Measurements from ENCODE around the gene ACACA. TPM values are rescaled to one million over a fixed set of nuclear protein-coding genes. Genes with fewer than 3 reads are reported as not detected.

The ACACA gene
- total and polyA plus RNA-seq, 2 donors (not counting 1 experiment from before 2014, with no cell fraction given) = 4.8 to 26.2 TPM

- no peaks in the 10 kb centered on the region for H3K79me2 ChIP-seq (ENCODE audit: control insufficient read depth, insufficient read depth, low read length)
- CTCF ChIA-PET = interaction anchor here (0.7 to 1.8 kb wide), 2 partner anchors 9 to 331 kb away, joined by 5 to 10 read pairs; no protein-coding TSS in a partner anchor
- H3K9me3 Mint-ChIP-seq (ENCODE audit: insufficient read depth) = no peaks in the 10 kb centered on the region
- WGBS (ENCODE audit: insufficient coverage) = 100% methylated on average over 6 of the region's 18 CpGs
- H3K9me3 ChIP-seq (ENCODE audit: control extremely low read depth in 1 of 3, control insufficient read depth in 2 of 3, insufficient read depth in 1 of 3, low read length in 2 of 3) = no peaks in the 10 kb centered on the region
- no peak overlapping the region for H2AFZ ChIP-seq (ENCODE audit: insufficient read depth, low read depth, low read length, poor library complexity, severe bottlenecking)
- H3K27me3 Mint-ChIP-seq = no peaks in the 10 kb centered on the region
- no peak for ATAC-seq (ENCODE audit: low read depth)
- no peak overlapping the region for H3K27ac Mint-ChIP-seq
- H3K4me2 ChIP-seq (replicated peaks; ENCODE audit: low read depth, low read length, poor library complexity, severe bottlenecking) = no peak overlapping the region
- intact Hi-C loops (cut with micrococcal nuclease) = no loop called here
- no peaks in the 10 kb centered on the region for H3K4me1 Mint-ChIP-seq
- no peak overlapping the region for H3K27ac ChIP-seq (ENCODE audit: low read length in 2 of 2)
- DNase-seq = no peak
- no peak overlapping the region for H3K4me3 ChIP-seq (ENCODE audit: control extremely low read depth in 1 of 5, extremely low read depth in 1 of 5, insufficient read depth in 1 of 5, low read depth in 2 of 5, low read length in 4 of 5)
- peaks cover 3 to 40% of the 10 kb centered on the region in 2 experiments for H3K36me3 ChIP-seq (replicated peaks in 1 of 2; ENCODE audit: control extremely low read depth in 1 of 2, control insufficient read depth in 1 of 2, extremely low read depth in 1 of 2, insufficient read depth in 2 of 2, low read length in 1 of 2)
- POLR2A ChIA-PET = no interaction called here
- no peaks in the 10 kb centered on the region for H3K27me3 ChIP-seq (replicated peaks in 1 of 4; ENCODE audit: control extremely low read depth in 1 of 4, control insufficient read depth in 3 of 4, insufficient read depth in 4 of 4, low read length in 3 of 4)
- no peak overlapping the region for H3K4me3 Mint-ChIP-seq
- no peaks in the 10 kb centered on the region for H4K20me1 ChIP-seq (ENCODE audit: control insufficient read depth, insufficient read depth, low read length, poor library complexity, severe bottlenecking)
- TF ChIP-seq EZH2 (IDR thresholded peaks at IDR 0.05; ENCODE audit: borderline replicate concordance, insufficient read depth, low read depth, low read length, poor library complexity, severe bottlenecking) (no peak), CTCF (IDR thresholded peaks at IDR 0.05) (no peak)
- H3K4me1 ChIP-seq (ENCODE audit: control insufficient read depth in 2 of 2, insufficient read depth in 2 of 2, low read length in 2 of 2) = no peaks in the 10 kb centered on the region
- no peak overlapping the region for H3K9ac ChIP-seq (ENCODE audit: low read length)
Measured at GRCh38 chr17:37056622-37057021, 350.0 kb downstream of the ACACA start.

GRCh38 chr17:37054894-37055293 is 351.7 kb downstream of the ACACA start:
- no peaks in the 10 kb centered on the region for H3K27me3 ChIP-seq (replicated peaks in 1 of 4; ENCODE audit: control extremely low read depth in 1 of 4, control insufficient read depth in 3 of 4, insufficient read depth in 4 of 4, low read length in 3 of 4)
- TF ChIP-seq CTCF (IDR thresholded peaks at IDR 0.05) (no peak), EZH2 (IDR thresholded peaks at IDR 0.05; ENCODE audit: borderline replicate concordance, insufficient read depth, low read depth, low read length, poor library complexity, severe bottlenecking) (no peak)
- Mint-ChIP-seq H3K27ac (no peak overlapping the region), H3K4me1 (no peaks in the 10 kb centered on the region), H3K27me3 (no peaks in the 10 kb centered on the region), H3K4me3 (no peak overlapping the region), H3K9me3 (ENCODE audit: insufficient read depth) (no peaks in the 10 kb centered on the region)
- H3K9me3 ChIP-seq (ENCODE audit: control extremely low read depth in 1 of 3, control insufficient read depth in 2 of 3, insufficient read depth in 1 of 3, low read length in 2 of 3) = no peaks in the 10 kb centered on the region
- H3K79me2 ChIP-seq (ENCODE audit: control insufficient read depth, insufficient read depth, low read length) = peaks cover 2% of the 10 kb centered on the region
- CTCF ChIA-PET = interaction anchor here (0.6 to 0.9 kb wide), 3 partner anchors 8 to 16 kb away, joined by 3 to 4 read pairs (median 4); no protein-coding TSS in a partner anchor
- intact Hi-C loops (cut with micrococcal nuclease) = no loop called here
- ATAC-seq (ENCODE audit: low read depth) (no peak), DNase-seq (no peak)
- H3K36me3 ChIP-seq (replicated peaks in 1 of 2; ENCODE audit: control extremely low read depth in 1 of 2, control insufficient read depth in 1 of 2, extremely low read depth in 1 of 2, insufficient read depth in 2 of 2, low read length in 1 of 2) = peaks cover 5 to 54% of the 10 kb centered on the region in 2 experiments
- H3K27ac ChIP-seq (ENCODE audit: low read length in 2 of 2) = no peak overlapping the region
- 98% methylated on average over 8 of the region's 8 CpGs for WGBS (ENCODE audit: insufficient coverage)
- H2AFZ ChIP-seq (ENCODE audit: insufficient read depth, low read depth, low read length, poor library complexity, severe bottlenecking) = no peak overlapping the region
- H3K4me2 ChIP-seq (replicated peaks; ENCODE audit: low read depth, low read length, poor library complexity, severe bottlenecking) = no peak overlapping the region
- no peaks in the 10 kb centered on the region for H4K20me1 ChIP-seq (ENCODE audit: control insufficient read depth, insufficient read depth, low read length, poor library complexity, severe bottlenecking)
- no peak overlapping the region for H3K9ac ChIP-seq (ENCODE audit: low read length)
- POLR2A ChIA-PET = no interaction called here
- H3K4me1 ChIP-seq (ENCODE audit: control insufficient read depth in 2 of 2, insufficient read depth in 2 of 2, low read length in 2 of 2) = no peaks in the 10 kb centered on the region
- no peak overlapping the region for H3K4me3 ChIP-seq (ENCODE audit: control extremely low read depth in 1 of 5, extremely low read depth in 1 of 5, insufficient read depth in 1 of 5, low read depth in 2 of 5, low read length in 4 of 5)

Data from B cell (primary cell).